K562 (cell line): ENCODE measurements around the gene MBD4. TPM values are rescaled to one million over a fixed set of nuclear protein-coding genes. Genes with fewer than 3 reads are reported as not detected.

Source experiments
- BRF2 ChIP-seq: IDR thresholded peaks from 3 replicates; pipeline ENCODE4 v1.6.1; 2011; ENCODE audit warnings: borderline replicate concordance, mild to moderate bottlenecking; ENCODE audit not compliant: insufficient read length, insufficient read depth
- CBFA2T3 ChIP-seq: fragments of 450-650 bp; IDR thresholded peaks from 2 replicates; pipeline ENCODE4 v1.6.1; 2017
- CEBPB ChIP-seq: fragments of 450-650 bp; IDR thresholded peaks from 2 replicates; pipeline ENCODE4 v1.6.1; 2016; ENCODE audit warnings: missing genetic modification characterization, missing compliant biosample characterization
- GTF2A2 ChIP-seq: IDR thresholded peaks from 2 replicates; pipeline ENCODE4 v1.6.1; 2016; ENCODE audit warnings: mild to moderate bottlenecking, missing genetic modification characterization, missing compliant biosample characterization
- GTF2F1 ChIP-seq: IDR thresholded peaks from 2 replicates; pipeline ENCODE4 v1.6.1; 2011; ENCODE audit warnings: low read depth, low read length, improper control_type of control experiment
- GTF3C2 ChIP-seq: IDR thresholded peaks from 3 replicates; pipeline ENCODE4 v1.6.1; 2011; ENCODE audit warnings: borderline replicate concordance, mild to moderate bottlenecking, moderate library complexity; ENCODE audit not compliant: insufficient read length; ENCODE audit errors: extremely low read depth
- HDGF ChIP-seq: fragments of 450-650 bp; IDR thresholded peaks from 2 replicates; pipeline ENCODE4 v1.6.1; 2016
- HSF4 ChIP-seq: fragments of 250-450 bp; sonication (Bioruptor Pico); IDR thresholded peaks from 2 replicates; pipeline ENCODE4 v2.1.2; 2022; ENCODE audit warnings: mild to moderate bottlenecking, moderate library complexity, borderline replicate concordance
- NFXL1 ChIP-seq: fragments of 450-650 bp; formaldehyde crosslinking; IDR thresholded peaks from 2 replicates; pipeline ENCODE4 v1.4.0; 2021; ENCODE audit warnings: mild to moderate bottlenecking
- POLR2B ChIP-seq: fragments of 450-650 bp; IDR thresholded peaks from 2 replicates; pipeline ENCODE4 v1.6.1; 2018; ENCODE audit warnings: low read depth; ENCODE audit not compliant: partially characterized antibody
- RAD21 ChIP-seq, 2 experiments: fragments of 250-450 bp in 1 of 2; fragments of 450-650 bp in 1 of 2; sonication (Bioruptor Pico) in 1 of 2; formaldehyde crosslinking in 1 of 2; IDR thresholded peaks in 1 of 2; conservative IDR thresholded peaks in 1 of 2; 2 replicates each; pipeline versions ENCODE4 v1.4.0 to v1.8.0; 2020 to 2022; ENCODE audit warnings: mild to moderate bottlenecking in 2 of 2, moderate library complexity in 1 of 2
- RBM17 ChIP-seq: fragments of 200-400 bp; formaldehyde crosslinking; IDR thresholded peaks from 2 replicates; pipeline ENCODE4 v1.6.1; 2017; ENCODE audit warnings: low read depth, mild to moderate bottlenecking, low read length, borderline replicate concordance
- SMAD3 ChIP-seq: fragments of 450-650 bp; formaldehyde crosslinking; conservative IDR thresholded peaks from 2 replicates; pipeline ENCODE4 v1.4.0; 2020; ENCODE audit warnings: mild to moderate bottlenecking
- SOX6 ChIP-seq: fragments of 450-650 bp; IDR thresholded peaks from 2 replicates; pipeline ENCODE4 v1.6.1; 2014; ENCODE audit warnings: mild to moderate bottlenecking
- SRSF1 ChIP-seq: fragments of 200-400 bp; formaldehyde crosslinking; IDR thresholded peaks from 2 replicates; pipeline ENCODE4 v1.6.1; 2017; ENCODE audit warnings: mild to moderate bottlenecking, low read depth, low read length, moderate library complexity
- TRIM24 ChIP-seq, 2 experiments: fragments of 450-650 bp; IDR thresholded peaks; 2 replicates each; pipeline ENCODE4 v1.6.1; 2016
- ZBED1 ChIP-seq: IDR thresholded peaks from 2 replicates; pipeline ENCODE4 v1.6.1; 2014
- ZBTB17 ChIP-seq: fragments of 450-650 bp; formaldehyde crosslinking; IDR thresholded peaks from 2 replicates; pipeline ENCODE4 v1.4.0; 2020; ENCODE audit warnings: mild to moderate bottlenecking
- ZBTB33 ChIP-seq: sonication (generic); formaldehyde crosslinking; IDR thresholded peaks from 2 replicates; pipeline ENCODE4 v1.8.1; 2023; ENCODE audit warnings: mild to moderate bottlenecking, missing genetic modification reagents
- ZC3H8 ChIP-seq: fragments of 450-650 bp; IDR thresholded peaks from 2 replicates; pipeline ENCODE4 v1.6.1; 2017
- ZKSCAN8 ChIP-seq: fragments of 200-800 bp; sonication (Bioruptor generic); IDR thresholded peaks from 2 replicates; pipeline ENCODE4 v1.6.1; 2016; ENCODE audit warnings: missing genetic modification characterization, missing compliant biosample characterization
- ZNF639 ChIP-seq, 2 experiments: fragments of 200-800 bp in 1 of 2; sonication (Bioruptor generic) in 1 of 2; sonication (generic) in 1 of 2; formaldehyde crosslinking in 1 of 2; IDR thresholded peaks in 1 of 2; conservative IDR thresholded peaks in 1 of 2; 2 replicates each; pipeline versions ENCODE4 v1.5.0 to v1.6.1; 2016 to 2020; ENCODE audit warnings: missing compliant biosample characterization in 1 of 2, missing genetic modification characterization in 1 of 2, missing genetic modification reagents in 1 of 2
- ZNF696 ChIP-seq: fragments of 250-450 bp; sonication (Bioruptor Pico); conservative IDR thresholded peaks from 2 replicates; pipeline ENCODE4 v1.4.0; 2020; ENCODE audit warnings: mild to moderate bottlenecking, moderate library complexity
- polyA plus RNA-seq, 8 experiments: library from polyadenylated mRNA; depleted of rRNA in 4 of 8; stranded (reverse) in 5 of 8; unstranded in 3 of 8; fragments of >200 nt; fragmentation: Nextera tagmentation in 2 of 8; fragmentation: Illumina TruSeq in 1 of 8; extraction: Ambion mirVana in 2 of 8; extraction: Trizol in 1 of 8; gene quantifications; 2 replicates each; pipeline versions ENCODE4 v1.2.1 to v1.2.3, GENCODE V29; 2011 to 2014; ENCODE audit warnings: inconsistent platforms in 1 of 8, missing spikeins in 1 of 8
- total RNA-seq, 7 experiments: library from RNA; depleted of rRNA in 6 of 7; stranded (reverse); fragments of >200 nt in 6 of 7; fragmentation: Illumina TruSeq in 2 of 7; extraction: Trizol in 2 of 7; gene quantifications; 2 replicates each; pipeline versions ENCODE4 v1.2.1 to v1.2.3, GENCODE V29; 2011 to 2021; ENCODE audit warnings: low replicate concordance in 1 of 7

MBD4 gene
- total and polyA plus RNA-seq, 9 of the 15 experiments (the other 6 are each of a cell fraction or from before 2014, with no cell fraction given) = 13.3 to 63.9 (median 39.0) TPM

- TF ChIP-seq ZBTB33 = peak; percentile 52
- no peak for TF ChIP-seq ZKSCAN8
- no peak for TF ChIP-seq GTF3C2
- TF ChIP-seq TRIM24 (IDR thresholded peaks at IDR 0.05) = no peak
- no peak for TF ChIP-seq BRF2
- no peak for TF ChIP-seq ZNF639 (CRISPR knock-in tag; conservative IDR thresholded peaks at IDR 0.05 in 1 of 2, IDR thresholded peaks at IDR 0.05 in 1 of 2)
- no peak for TF ChIP-seq GTF2A2 (tag)
- TF ChIP-seq ZBTB17 = no peak
- no peak for TF ChIP-seq HSF4 (CRISPR knock-in tag)
- no peak for TF ChIP-seq SRSF1
- TF ChIP-seq GTF2F1 = peak; percentile 89; the same call in 1 of the 2 replicates
- peak; percentile 72; the same call in 1 of the 2 replicates for TF ChIP-seq SOX6
- TF ChIP-seq ZC3H8 = peak; percentile 96
- no peak for TF ChIP-seq SMAD3 (CRISPR knock-in tag)
- no peak for TF ChIP-seq ZNF696 (CRISPR knock-in tag)
- no peak for TF ChIP-seq CEBPB (tag)
- no peak for TF ChIP-seq RAD21 (CRISPR knock-in tag; conservative IDR thresholded peaks at IDR 0.05 in 1 of 2, IDR thresholded peaks at IDR 0.05 in 1 of 2)
- TF ChIP-seq ZBED1 = peak; percentile 85; the same call in 1 of the 2 replicates
- no peak for TF ChIP-seq NFXL1 (CRISPR knock-in tag)
- no peak for TF ChIP-seq CBFA2T3
- no peak for TF ChIP-seq HDGF
- TF ChIP-seq POLR2B = peak; percentile 78
- no peak for TF ChIP-seq RBM17
These were observed 39.8 kb downstream of the MBD4 start (continued) for GRCh38 chr3:129399895-129400357.
